HG03442 (cell line): Measurements from ENCODE around the gene NIPAL3.

Experiments used
- ATAC-seq: cut with Tn5 transposase; IDR thresholded peaks from one replicate; pipeline ENCODE4 v1.9.1; 2021; ENCODE audit warnings: mild to moderate bottlenecking, moderate library complexity; ENCODE audit not compliant: unreplicated experiment

Gene NIPAL3

DNA sequence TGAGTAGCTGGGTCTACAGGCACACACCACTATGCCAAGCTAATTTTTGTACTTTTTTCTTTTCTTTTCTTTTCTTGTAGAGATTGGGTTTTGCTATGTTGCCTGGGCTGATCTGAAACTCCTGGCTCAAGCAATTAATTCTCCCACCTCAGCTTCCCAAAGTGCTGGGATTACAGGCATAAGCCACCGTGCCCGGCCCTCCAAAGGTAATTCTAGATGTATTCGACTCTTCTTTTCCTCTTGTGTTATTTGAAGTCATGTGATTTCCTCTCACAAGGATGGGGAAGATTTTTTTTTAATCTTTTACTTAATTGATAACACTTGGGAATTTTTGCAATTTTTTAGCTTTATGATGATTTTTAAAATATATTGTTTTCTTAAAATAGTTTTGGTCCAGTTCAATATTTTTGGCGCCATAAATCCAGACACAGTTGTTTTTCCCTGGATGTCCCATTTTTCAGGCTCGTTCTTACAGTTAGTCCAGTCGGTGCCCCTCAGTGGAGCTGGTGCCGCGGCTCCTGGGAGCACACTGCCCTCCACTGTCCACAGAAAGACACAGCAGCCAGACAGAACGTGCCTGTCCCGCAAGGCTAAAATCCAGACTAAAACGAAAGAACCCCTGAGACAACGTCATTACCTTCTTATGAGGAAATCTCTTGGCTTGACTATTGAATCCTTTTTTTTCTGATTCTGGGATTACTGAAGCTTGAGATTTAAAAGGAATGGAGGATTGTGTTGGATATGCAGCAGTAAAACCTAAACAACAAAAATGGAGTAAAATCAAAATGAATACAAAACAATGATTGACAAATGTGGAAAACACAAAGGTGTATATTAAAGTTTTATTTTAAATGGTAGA is 24.4 kb upstream of the NIPAL3 start:
- ATAC-seq = no peak

DNA sequence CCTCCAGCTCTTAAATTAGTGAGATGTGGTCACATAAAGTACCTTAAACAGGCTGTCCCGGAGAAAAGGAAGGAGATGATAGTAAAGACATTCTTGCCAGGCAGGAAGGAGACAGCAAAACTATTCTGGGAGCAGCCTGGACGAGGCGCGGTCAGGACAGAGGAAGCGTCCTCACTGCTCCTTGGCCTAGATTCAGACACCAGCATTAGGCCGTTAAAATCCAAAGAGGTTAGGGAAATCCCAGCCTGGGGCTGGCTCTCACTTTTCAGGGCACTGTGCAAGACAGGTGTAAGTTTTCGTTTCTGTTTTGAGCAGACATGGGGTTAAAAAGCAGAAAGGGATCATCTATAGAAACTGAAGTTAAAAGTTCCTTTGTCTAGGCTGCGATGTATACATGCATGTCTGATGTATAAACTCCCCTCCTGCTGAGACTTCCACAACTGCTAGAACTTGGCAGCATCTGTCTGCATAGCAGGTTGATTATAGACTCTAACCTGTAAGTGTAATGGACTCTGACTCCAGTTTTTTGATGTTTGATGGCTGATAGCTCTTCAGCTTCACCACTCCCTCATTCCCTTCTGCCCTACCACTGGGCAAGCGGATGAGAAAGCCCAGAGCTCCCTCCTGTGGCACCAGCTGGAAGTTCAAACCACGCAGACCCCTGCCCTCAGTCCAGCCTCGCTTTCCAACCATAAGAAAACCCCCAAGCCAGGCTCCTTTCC is 23.6 kb upstream of the NIPAL3 start:
- ATAC-seq = peak; percentile 69

DNA sequence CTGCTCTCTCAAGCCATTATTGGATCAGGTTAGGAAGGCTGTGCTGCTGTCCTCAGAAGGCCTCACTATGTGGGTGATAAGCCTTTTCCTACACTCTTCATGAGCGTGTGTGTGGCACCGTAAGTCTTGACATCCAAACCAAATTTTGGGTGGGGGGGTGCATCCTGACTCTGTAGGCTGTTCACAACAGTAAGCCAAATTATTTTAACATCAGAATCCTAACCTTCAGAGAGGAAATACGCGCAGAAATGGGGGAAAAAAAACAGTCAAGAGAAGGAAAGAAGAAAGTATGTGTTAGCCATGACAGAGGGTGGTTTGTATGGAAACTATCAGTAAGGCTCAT is 23.0 kb upstream of the NIPAL3 start:
- no peak for ATAC-seq

DNA sequence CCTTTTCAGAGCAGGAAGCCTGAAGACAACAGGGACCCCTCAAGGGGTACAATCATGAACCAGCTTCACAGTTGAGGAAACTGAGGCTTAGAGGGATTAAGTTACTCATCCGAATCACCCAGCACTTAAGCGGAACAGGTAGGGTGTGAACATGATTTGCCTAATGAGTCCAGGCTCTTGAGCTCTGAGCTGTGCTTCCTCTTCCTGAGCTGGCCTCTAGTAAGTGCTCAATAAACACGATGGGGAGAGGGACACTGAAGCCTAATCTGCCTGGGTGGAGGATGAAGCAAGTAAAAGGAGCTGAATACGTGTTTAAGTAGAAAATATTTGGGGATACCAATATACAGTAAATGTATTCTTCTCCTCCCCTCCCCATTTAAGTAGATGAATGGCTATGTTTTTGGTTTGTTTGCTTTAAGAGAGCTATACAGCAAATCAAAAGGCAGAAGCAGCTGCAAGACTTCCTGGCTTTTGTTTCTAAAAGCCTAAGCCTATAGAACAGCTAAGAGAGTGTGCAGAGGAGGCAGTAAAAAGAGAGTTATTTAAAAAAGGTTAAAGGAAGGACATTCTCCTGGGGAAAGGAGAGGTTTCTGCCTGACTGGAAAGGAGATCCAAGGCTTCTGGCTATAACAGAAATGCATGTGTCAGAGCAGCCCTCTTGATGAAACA is 22.5 kb upstream of the NIPAL3 start:
- no peak for ATAC-seq

DNA sequence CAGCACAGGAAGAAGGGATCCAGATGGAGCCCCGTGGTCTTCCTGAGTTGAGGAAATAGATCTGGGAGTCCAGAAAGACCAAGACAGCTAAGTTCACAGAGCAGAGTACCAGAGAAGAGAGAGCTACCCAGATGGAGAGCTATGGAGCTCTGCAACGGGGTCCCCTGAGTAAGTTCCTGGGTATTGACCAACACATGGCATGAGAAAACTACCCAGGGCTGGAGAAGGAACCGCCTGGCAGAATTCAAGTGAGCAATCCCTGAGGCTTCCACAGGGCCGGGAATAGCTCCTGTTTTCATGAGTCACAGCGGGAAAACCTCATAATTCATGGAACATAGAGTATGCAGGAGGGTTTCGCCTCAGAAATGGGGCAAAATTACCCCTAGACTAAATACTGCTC is 21.7 kb upstream of the NIPAL3 start:
- ATAC-seq = no peak

DNA sequence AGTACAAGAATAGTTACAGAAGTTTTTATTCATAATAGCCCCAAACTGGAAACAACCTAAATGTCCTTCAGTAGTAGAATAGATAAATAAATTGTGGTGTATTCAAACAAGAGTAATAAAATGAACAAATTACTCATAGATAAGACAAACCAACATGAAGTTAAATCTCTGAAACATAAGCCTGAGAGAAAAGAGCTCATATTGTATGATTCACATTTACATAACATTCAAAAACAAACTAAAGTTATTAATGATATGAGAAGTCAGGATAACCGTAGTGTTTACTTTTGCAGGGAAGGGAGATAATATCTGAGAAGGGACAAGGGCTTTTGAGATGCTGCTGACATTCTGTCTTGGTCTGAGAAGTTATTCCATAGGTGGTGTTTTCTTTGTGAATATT is 15.5 kb upstream of the NIPAL3 start:
- no peak for ATAC-seq

DNA sequence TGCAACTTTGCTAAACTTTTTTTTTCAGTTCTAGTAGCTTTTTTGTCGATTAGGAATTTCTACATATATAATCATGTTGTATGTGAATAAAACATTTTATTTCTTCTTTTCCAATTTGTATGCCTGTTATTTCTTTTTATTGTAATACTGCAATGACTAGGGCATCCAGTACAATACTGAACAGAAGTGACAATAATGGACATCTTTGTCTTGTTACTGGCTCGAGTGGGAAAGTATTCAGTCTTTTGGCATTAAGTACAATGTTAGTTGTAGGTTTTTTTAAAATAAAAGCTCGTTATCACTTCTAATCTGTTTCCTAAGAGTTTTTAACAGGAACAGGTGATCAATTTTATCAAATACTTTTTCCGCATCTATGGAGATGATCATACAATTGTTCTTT is 11.8 kb upstream of the NIPAL3 start:
- no peak for ATAC-seq

DNA sequence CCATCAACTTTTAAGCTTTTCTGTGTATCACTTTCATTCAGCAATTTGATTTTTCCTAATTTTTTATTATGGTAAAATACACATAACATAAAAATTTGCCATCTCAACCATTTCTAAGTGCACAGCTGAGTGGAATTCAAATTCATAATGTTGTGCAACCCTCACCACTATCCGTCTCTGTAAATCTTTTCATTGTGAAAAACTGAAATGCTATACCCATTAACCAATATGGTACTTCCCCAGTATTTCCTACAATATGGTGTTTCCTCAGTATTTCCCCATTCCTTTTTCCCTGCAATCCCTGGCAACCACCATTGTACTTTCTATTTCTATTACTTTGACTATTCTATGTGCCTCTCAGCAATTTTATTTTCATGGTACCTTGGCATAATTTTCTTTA is 8.8 kb upstream of the NIPAL3 start:
- no peak for ATAC-seq

DNA sequence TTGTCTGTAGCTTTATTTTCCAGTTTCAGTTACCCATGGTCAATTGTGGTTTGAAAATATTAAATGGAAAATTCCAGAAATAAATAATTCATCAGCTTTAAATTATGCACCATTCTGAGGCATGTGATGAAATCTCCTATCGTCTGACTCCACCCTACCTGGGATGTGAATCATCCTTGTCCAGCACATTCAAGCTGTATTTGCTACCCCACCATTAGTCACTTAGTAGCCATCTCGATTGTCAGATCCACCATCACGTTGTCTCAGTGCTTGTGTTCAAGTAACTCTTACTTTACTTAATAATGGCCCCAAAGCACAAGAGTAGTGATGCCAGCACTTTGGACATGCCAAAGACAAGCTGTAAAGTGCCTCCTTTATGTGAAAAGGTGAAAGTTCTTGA is 6.1 kb upstream of the NIPAL3 start:
- no peak for ATAC-seq

DNA sequence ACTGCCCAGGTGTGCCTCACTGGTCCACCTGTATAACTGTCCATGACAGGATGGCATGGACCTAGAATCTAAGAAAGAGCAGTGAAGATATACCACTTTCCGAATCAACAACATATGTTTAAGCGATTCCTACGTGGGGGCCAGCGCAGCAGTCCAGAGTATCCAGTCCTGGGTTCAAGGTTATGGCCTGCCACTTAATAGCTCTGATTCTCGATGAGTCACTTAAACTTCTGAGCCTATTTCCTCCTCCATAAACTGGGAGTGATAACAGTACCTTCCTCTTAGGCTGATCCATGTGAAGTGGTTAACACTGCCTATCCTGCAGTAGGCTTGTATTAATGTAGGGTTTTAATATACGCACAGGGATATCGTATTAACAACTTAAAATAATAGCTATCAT is 4.9 kb upstream of the NIPAL3 start:
- no peak for ATAC-seq

DNA sequence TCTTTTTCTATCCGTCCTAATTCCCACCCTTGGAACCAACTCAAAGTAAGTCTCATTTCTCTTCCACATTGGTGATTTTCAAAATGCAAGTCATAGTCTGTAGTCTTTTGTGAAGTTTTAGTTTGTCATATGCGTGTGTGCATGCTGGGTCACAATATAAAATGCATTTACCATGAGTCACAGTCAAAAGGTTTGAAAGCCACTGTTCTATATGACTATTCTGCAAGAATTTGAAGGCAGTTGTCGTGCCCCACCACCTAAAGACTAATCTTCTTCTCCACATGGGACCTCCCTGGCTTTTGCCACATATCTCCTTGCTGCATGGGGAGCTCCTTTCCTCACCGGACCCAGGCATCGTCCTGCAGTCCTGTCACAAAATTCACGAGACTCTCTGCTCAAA is 3.6 kb upstream of the NIPAL3 start:
- no peak for ATAC-seq

DNA sequence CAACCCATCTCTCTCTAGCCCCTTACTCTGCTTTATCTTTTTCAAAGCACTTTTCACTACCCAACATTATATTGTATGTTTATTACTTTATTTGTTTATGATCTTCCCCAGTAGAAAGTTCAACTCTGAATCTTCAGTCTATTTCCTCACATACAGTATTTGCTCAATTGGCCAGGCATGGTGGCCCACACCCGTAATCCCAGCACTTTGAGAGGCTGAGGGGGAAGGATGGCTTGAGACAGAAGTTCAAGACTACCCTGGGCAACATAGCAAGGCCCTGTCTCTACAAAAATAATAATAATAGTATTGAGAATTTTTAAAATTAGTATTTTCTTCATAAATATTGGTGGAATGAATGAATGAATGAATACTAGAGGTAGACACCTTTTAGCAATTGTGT is 3.2 kb upstream of the NIPAL3 start:
- ATAC-seq = no peak

DNA sequence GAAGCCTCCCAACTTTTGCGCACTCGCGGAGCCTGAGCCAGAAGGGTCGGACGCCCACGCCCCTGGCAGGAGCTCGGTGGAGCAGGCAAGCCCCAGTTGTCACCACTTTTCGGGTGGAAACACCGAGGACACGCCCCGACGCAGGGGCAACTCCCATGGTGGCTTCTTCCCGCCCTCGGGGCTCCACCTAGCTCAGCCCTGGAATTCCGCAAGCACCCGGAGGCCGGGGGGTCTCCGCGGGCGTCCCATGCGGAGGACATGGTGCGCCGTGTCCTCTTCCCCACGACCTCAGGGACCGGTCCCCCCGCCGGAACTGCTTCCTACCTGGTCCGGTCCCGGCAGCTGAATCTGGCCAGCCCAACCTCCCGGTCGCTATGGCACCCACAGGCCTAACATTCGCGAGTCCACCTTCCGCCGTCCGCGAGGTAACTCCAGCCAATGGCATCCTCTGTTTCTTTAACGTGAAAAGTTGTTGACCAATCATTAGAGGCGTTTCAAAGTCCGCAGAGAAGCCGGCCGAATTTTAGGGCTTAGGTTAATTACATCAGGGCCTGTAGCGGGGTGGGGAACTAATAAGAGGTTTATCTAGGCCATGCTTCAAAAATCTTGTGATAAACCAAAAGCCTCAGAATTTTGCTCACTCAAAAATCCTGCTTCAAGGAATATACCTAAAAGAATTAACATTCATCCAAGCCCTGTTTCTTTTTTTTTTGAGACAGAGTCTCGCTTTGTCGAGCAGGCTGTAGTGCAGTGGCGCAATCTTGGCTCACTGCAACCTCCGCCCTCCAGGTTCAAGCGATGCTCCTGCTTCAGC is 2.0 kb upstream of the NIPAL3 start, which contains the start of gene STPG1:
Gene STPG1, minus strand, starts transcription at position 433 of the 814 bp plus-strand sequence. CDS start 12,394 bp downstream, outside the sequence.
- peak; percentile 32 for ATAC-seq

DNA sequence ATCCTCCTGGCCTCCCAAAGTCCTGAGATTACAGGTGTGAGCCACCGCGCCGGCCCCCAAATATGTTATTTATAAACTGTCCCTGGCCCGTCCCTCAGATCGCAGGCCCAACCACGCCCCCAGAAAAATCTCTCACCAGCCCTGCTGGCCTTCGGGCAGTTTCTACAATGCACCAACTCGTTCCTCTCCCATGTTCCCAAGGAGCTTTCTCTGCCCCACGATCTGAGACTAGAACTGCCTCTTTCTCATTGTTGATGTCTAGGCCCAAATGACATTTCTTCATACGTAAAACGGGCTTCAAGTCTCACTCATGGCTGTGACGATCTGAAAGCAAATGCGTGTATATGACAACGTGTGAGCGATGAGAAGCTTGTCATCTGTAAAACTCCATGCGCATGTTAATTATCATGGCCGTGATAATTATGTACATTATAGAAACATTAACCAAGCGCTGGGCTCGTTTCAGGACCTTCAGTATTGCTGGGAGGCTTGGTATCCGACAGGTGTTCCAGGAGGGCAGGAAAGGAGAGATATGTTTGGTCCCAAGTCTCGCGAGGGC is 748 bp upstream of the NIPAL3 start:
- no peak for ATAC-seq

DNA sequence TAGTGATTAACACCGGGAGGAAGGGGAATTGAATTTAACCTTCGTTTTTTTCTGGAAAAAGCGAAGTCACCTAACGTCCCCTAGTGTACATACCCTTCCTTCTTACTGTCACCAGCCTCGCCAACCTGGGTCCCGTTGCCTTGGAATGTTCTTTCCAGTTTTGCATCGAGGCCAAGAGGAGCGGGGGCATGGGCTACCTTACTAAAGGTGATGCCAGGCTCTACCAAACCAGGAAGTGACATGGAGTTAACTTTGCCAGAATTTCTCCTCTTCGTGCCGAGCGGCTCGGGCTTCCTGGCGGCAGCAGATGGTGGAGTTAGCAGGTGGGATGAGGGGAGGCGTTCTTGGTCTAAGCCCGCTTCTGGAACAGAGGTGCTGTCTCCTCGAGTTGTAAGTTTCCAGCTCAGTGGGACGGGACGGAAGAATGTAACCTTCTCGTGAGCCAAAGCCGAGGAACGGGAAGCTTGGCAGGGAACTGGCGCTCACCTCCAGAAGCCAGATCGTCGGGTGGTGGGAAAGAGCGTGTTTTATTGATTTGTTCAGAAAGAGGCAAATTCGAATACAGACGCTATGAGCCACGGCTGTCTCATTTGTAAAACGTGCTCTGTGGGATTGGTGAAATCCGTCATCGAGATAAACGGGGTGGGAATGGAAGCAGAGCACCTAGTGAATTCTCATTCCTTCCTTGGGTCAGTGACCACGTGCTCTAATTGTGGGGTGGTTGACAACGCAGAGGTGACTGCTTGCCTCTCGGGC is 486 bp downstream of the NIPAL3 start:
- no peak for ATAC-seq

DNA sequence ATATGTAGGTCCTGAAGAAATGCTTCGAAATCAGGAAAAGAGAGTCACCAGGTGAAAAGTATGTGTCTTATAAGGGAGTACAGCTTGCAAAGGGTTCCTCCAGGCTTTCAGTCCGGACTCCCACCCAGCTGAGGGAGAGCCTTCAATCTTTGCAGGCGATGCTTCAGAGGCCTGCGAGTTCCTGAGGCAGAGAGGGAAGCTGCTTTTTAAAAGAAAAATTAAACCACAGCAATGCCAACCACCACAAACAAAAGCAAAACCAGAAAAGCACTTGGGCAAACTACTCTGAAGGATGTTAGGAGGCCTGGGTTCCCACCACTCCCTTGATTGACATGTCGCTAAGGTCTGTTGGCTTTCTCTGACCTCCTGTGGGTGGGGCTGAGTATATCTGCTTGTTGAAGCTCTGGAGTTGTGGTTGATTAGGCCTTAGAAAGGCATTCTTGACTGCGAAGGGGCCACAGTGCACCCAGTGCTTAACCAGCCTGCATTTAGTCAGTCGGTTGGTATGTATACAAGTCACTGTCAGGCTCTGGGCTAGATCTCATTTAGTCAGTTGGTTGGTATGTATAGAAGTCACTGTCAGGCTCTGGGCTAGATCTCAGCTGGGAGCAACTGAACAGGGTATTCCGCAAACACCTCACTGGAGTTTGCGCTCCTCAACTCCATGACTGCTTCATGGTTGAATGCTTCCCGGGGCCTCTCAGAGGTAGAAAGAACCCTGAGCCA is 1.2 kb downstream of the NIPAL3 start:
- ATAC-seq = no peak

DNA sequence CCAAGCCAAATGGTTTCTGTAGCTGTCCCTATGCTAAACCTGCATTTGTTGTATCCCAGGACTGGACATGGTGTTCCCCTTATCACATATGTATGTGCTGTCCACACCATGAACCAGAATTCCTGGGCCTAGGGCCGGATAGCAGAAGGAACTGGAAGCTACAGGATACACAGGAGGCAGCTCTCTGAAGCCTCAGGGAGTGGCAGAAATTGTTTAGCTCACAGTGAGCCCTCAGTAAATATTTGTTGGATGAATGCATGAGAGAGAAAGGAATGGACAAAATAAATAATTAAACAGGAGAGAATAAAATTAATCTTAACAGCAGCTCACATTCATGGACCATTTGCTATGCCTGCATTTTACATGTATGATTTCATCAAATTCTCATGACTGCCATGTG is 2.1 kb downstream of the NIPAL3 start:
- no peak for ATAC-seq

DNA sequence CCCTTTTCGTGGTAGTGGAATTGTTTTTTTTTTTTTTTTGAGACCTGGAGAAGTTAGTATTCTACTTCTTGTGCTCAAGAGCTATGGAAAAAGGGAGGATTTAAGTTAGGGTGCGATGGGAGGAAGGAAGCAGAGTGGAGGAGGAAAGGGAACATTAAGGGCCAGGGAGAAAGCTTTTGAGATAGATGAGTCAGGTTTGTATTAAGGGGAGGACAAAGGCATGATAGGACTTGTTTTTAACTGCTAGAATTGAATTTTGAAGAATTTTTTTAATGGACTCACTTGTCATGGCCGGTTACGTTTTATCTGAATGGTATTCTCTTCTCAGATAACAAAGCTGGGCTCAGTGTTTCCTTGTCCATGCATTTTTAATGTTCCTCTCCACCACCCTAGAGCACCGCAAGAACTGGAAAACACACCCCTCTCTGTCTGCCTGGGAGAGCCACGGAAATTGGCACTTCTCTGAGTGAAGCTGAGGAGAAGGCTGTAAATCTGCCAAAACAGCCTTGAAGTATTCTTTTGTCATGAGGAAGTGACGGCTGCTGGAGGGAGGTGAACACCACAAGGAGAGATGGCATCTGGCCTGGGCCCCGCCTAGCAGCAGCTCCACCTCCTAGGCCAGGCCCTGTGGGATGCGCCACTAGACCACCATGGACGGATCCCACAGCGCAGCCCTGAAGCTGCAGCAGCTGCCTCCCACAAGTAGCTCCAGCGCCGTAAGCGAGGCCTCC is 3.5 kb downstream of the NIPAL3 start:
- ATAC-seq = no peak

DNA sequence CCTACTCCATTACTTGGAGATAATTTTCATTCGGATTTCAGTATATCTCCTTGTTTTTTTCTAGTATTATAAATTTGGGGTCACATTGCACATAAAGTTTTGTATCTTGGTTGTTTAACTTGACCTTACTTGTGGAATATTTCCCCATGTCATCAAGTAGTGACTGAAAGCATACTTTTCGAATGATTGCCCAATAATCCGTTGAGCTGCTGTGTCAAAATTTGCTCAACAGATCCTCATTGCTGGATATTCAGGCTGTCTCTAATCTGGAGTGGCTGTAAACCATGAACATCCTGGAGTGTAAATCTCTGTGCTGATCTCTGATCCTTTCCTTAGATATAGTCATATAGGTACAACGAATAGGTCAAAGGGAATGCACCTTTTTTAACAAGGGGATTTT is 4.9 kb downstream of the NIPAL3 start:
- no peak for ATAC-seq
